ENCODE measurements around the gene PYGB.
"Not testable (repeated sequence)": the region's sequence is repeated elsewhere in the genome, so short reads cannot be mapped to it uniquely, and the experiment has no call there.

The PYGB gene

DNA sequence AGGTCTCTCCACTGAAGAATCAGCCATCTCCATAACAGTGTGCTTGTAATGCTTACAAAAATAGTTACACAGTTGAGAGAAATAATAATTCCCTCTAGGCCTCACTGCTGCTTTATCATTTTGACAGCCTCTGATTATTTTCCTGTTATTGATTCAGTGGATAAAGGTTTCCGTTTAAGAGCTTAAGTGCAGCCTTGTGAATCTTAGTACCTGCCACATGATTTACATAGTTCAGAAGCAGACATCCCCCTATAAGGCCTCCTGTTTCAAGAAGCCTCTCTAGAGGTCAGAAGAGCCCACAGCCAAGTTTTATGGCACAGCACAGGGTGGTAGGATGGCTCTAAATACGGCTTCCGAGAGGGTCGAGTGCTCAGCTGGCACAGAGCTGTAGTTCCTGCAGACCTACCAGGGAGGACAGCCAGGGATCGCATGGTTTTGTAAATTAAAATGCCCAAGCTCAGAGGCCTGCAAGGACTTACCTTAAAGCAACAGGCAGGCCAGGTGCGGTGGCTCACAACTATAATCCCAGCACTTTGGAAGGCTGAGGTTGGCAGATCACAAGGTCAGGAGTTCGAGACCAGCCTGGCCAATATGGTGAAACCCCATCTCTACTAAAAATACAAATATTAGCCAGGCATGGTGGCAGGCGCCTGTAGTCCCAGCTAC is 17.6 kb upstream of the PYGB start:
- no peak for DNase-seq (ENCODE audit: low spot score)

DNA sequence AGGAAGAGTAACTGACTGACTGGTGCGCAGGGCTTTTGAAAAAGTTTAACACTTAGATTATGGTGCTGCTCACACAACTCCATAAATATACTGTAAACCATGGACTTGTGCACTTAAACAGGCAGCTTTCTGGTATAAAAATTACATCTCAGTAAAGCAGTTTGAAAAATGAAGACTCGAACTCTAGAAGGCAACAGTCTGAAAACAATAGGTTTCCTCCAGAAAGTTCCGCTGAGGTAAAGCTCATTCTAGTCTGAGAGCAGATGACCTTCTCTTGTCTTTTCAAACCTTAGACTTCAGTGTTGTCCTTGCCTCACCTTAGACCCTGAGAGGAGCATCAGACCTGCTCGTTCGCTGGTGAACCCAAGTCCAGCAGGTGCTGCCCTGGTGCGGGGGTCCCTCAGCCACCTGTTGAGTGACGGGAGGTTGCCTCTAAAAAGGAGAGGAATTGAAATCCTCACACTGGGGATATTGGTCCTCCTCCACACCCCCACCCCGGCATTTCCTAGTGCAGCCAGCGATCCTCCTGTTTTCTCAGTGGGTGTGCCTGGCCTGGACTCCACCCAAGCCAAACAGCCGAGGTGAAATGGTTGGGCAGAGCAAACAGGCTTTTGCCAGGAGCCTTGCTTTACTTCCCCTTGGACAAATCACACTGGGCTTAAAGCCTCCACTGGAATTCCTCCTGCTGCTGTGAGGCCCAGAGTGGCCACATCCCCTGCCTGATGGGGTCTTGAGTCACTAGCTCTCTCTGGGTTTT is 14.7 kb upstream of the PYGB start:
- no peak for DNase-seq (ENCODE audit: low spot score)

DNA sequence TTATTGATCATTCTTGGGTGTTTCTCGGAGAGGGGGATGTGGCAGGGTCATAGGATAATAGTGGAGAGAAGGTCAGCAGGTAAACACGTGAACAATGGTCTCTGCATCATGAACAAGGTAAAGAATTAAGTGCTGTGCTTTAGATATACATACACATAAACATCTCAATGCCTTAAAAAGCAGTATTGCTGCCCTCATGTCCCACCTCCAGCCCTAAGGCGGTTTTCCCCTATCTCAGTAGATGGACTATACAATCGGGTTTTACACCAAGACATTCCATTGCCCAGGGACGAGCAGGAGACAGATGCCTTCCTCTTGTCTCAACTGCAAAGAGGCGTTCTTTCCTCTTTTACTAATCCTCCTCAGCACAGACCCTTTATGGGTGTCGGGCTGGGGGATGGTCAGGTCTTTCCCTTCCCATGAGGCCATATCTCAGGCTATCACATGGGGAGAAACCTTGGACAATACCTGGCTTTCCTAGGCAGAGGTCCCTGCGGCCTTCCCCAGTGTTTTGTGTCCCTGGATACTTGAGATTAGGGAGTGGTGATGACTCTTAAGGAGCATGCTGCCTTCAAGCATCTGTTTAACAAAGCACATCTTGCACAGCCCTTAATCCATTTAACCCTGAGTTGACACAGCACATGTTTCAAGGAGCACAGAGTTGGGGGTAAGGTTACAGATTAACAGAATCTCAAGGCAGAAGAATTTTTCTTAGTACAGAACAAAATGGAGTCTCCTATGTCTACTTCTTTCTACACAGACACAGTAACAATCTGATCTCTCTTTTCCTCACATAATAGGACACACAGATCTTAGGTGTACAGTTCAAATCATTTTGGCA is 13.7 kb upstream of the PYGB start:
- not testable (repeated sequence) for DNase-seq (ENCODE audit: low spot score)

DNA sequence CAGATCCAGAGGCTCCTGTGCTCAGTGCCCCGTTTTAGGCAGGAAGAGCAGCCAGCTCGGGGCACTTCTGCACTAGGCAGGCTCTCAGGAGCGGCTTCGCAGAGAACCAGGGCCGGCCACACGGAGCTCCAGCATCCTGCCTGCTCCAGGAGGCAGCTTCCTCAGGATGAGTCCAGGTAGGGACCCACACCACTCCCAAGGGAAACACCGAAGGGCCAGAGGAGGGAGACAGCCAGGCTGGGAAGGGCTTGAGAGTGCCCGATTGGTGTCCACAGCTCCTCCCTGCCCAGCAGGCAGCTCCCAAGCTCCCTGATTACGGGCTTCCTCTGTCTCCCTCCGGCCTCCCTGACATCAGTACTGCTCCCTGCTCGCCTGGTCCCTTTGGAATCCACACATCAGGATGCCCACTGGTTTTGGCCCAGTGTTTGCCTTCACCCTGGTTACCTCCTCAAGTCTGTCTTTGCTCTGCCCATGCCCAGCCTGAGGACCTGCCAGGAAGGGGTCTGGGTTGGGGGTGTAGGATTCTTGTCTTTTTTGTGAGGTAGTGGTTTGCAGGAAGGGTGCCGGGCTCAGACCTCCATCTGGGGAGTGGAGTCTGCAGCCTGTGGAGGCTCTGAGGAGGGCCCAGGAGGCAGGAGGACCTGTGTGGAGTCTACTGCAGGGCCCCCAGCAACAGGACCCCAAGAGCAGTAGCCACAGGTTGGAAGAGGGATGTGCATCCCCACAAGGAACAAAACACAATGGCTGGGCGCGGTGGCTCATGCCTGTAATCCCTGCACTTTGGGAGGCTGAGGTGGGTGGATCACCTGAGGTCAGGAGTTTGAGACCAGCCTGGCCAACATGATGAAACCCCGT is 11.2 kb upstream of the PYGB start:
- DNase-seq (ENCODE audit: low spot score), result no peak

DNA sequence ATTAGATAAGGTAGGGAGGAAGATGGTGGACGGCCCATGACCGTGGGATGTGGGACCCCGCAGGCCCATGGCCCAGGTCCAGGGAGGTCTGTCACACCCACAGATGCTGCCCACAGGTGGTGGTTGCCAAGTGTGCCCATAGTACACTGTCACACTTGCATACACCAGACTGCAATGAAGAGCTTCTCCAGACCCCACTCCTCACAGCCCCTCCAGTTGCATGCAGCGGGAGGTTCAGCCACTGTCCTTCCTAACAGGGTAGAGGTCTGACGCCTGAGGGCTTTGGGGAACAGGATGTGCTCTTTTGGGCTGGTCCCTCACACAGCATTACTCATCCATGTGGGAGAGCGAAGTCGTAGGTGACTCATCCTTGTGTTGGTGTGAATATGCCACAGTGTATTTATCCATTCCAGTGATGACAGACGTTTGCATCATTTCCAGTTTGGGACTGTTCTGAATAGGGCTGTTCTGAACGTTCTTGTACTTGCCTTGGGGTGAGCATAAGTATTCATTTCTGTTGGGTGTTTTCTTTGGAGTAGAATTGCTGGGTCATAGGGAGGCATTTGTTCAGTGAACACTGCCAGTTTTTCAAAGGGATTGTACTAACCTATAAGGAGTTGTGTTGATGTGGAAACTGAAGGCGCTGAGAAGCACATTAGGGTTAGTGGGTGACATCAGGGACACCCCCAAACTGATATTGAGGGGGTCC is 10.1 kb upstream of the PYGB start:
- peak; percentile 33 for DNase-seq (ENCODE audit: low spot score)

DNA sequence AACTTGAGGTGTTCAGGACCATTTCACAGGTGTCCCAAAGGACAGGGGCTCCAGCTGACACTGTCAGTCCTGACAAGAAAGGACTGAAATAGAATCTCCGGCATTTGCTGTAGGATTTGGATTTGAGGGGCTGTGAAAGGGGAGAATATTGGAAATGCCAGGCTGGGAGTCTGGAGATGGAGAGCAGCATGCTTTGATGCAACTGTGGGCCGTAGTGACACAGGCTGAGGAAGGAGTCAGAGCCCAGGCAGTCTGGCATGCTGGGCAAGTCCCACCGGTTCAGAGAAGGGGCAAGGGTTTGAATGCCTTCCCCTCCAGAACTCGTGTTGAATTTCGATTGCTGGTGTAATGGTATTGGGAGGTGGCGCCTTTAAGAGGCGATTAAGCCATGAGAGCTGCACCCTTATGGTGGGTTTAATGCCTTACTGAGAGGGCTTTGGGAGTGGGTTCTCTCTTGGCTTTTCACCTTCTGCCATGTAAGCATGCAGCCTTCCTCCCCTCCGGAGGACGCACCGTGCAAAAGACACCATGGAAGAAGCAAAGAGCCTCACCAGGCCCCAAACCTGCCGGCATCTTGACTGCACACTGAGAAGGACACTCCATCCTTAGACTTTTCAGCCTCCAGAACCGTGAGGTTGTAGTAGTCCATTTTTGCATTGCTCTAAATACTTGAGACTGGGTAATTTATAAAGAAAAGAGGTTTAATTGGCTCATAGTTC is 9.4 kb upstream of the PYGB start:
- no peak for DNase-seq (ENCODE audit: low spot score)

DNA sequence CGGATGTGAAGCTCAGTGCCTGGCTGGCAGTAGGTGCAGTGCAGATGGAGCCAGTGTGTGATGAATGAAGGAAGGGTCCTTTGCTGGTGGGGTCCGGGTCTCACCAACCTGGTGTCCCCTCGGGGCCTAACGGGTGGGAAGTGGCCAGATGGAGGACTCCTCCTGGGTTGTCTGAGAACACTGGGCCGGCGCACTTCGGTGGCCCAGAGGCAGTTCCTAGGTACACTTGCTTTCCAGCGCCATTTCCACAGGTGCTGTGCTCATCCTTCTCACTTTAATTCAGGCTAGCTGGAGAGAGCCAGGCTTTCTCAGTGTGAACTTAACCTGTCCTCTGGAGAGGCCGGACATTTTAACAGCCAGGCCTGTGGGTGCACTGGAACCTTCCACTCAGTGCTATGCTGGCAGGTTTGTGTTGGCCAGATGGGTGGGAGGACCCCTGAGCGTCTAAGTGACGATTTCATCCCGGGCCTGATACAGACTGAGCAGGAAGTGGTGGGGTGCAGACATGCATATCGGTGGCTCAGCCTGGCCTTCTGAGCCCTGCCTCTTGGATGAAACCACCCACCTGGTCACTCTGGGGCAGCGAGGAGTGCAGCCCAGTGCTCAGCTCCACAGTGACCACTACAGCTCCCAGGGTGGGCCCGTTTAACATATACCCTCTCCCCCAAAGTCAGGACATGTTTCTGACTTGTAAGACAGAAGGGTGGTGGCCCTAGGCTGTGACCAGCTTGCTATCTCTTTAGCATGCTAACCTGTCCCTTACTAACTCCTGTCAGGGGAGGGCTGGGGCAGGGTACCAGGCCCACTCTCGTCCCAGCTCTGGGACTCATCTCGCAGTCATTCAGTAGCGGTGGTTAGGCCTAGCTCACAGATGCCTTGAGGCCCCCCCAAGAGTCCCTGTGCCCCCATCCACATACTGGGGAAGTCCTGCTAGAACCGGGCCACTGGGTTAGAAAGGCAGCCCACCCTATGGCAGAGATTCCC is 8.2 kb upstream of the PYGB start:
- no peak for DNase-seq (ENCODE audit: low spot score)

DNA sequence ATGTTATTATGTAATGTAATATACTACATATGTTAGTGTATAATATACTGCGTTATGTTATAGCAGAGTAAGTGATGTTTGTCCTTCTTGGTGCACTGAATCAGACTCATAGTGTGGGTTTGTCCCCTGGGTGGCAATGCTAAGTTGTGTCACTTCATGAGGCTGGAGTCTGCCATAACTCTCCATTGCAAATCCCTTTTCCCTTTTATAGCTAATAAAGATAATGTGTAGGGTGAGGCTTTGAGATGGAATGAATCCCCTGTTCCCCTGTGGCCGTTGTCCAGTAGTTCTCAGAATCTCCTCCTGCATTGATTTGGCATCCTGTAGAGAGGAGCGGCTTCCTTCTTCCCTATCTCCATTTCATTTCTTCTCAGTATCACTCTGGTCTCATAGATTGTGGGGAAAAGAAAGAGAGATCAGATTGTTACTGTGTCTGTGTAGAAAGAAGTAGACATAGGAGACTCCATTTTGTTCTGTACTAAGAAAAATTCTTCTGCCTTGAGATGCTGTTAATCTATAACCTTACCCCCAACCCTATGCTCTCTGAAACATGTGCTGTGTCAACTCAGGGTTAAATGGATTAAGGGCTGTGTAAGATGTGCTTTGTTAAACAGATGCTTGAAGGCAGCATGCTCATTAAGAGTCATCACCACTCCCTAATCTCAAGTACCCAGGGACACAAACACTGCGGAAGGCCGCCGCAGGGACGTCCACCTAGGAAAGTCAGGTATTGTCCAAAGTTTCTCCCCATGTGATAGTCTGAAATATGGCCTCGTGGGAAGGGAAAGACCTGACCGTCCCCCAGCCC is 6.8 kb upstream of the PYGB start:
- DNase-seq (ENCODE audit: low spot score), result not testable (repeated sequence)

DNA sequence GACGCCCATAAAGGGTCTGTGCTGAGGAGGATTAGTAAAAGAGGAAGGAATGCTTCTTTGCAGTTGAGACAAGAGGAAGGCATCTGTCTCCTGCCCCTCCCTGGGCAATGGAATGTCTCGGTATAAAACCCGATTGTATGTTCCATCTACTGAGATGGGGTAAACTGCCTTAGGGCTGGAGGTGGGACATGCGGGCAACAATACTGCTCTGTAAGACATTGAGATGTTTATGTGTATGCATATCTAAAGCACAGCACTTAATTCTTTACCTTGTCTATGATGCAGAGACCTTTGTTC is 6.3 kb upstream of the PYGB start:
- DNase-seq (ENCODE audit: low spot score), result not testable (repeated sequence)

DNA sequence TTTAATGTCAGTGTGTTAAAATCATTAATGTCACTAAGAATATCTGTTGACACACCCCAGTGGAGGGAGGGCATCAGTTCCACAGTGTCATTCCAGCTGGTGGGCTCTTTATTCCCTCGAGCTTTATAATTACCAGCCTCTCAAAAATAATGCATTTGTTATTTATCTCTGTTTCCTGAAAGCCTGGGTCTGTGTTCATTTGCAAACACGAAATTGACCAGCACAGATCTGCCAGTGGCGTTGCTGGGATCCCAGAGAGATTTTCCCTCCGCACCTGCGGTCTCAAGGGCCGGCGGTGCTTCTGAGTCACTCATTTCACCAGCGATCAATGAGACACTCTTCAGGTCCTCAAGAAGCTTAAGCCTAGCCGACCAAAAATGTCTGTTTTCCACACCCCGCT is 5.7 kb upstream of the PYGB start:
- DNase-seq (ENCODE audit: low spot score), result no peak

DNA sequence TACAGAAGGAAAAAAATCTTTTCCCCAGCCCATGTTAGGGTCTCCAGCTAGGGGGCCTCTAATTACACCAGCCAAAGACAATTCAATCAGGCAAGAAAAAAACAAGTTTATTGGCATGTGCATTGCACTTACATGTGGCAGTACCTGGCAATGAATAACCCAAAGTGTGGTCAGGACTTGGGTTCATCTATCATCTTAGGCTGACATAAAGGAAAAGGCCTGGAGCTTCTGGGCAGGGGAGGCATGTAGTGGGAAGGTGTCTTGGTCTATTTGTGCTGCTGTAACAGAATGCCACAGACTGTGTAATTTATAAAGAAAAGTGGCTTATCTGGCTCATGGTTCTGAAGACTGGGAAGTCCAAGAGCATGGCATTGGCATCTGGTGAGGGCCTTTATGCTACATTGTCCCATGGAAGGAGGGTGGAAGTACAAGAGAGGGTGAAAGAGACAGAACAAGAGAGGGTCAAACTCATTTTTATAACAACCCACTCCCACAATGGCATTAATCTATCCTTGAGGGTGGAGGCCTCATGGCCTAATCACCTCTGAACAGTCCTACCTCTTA is 4.4 kb upstream of the PYGB start:
- no peak for DNase-seq (ENCODE audit: low spot score)

DNA sequence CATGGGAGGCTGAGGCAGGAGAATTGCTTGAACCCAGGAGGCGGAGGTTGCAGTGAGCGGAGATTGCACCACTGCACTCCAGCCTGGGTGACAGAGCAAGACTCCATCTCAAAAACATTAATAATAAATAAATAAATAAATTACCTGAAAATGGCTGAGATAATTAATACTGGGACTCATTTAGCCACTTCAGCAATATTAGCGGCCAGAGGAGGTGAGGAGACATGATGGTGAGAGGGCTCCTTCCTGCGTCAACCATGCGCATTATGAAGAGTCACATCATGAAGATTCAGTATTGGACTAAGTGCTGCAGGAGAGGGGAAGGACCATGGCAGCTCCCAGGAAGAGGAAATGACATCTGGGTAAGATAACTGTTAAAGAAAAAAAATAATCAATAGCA is 2.9 kb upstream of the PYGB start:
- no peak for DNase-seq (ENCODE audit: low spot score)

DNA sequence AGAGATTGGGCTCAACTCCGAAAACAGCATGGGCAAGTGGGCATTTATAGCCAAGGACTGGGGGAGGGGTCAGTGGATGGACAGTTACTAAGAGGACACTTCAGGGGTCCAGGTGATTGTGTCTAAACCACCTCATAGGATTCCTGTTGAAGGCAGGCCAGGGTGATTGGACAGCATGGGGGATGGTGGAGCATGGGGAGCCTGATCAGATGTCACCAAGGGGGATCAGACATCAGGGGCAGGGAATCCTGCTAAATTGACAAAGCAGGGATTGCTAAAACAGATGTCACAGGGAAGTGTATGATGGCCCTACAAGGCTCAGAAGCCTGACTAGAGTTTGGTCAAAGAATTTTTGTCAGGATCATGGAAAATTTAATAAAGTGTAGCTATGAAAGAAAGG is 2.4 kb upstream of the PYGB start:
- no peak for DNase-seq (ENCODE audit: low spot score)

DNA sequence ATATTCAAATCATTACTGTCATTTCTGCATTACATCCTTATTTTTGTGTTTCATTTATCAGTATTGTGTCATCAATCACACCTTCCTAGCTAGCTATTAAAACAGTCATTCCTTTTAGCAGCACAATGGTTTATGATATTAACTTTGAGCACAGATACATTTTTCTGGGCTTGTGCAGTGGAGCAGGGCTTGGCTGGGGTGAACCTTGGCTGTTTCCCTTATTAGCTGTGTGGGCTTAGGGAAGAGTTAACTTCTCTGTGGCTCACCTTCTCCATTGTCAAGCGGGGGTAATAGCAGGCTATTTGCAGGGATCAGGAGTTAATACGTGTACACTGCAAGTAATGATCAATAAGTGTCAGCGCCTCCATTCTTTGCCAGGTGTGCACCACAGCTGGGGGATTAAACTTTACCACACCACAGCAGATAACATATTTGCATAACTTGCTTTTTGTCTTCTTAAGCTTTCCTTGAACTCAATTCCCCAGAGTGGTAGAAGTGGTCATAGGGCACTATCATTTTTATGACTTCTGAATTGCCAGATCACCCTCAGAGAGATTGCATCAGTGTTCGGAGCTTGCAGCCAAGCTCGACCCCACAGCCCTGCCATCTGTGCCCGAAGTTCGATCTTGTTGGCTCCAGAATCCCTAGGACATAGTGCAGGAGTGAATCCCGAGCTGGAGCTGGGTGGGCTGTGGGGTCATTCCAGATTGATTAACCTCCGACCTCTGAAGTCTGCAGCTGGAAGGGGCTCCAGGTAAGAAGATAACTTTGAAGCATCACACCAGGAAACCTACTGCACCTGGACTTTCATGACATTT is 1.5 kb upstream of the PYGB start:
- DNase-seq (ENCODE audit: low spot score), result no peak

DNA sequence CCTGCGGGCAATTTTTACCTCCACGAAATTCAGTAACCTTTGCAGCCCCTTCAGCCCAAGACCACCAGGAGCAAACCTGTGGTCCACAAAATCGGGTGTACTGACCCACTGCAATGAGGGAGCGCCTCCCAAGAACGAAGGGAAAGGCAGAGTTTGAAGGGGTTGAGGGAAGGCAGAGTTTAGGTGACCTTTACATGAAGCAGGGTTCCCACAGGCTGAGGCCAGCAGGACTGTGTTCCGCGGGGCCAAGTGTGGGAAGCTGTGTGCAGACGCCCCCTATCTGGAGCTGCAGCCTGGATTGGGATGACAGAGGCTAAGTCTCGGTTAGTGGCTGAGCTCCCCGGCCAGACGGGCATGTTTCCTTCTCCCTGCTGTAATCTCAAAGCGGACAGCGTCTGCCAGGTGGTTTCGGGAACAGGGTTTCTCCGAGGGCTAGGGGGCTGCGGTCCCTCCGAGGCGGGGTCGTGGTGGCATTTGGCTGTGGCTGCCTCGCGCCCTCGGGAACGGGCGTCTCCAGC is 826 bp upstream of the PYGB start:
- DNase-seq (ENCODE audit: low spot score), result no peak

DNA sequence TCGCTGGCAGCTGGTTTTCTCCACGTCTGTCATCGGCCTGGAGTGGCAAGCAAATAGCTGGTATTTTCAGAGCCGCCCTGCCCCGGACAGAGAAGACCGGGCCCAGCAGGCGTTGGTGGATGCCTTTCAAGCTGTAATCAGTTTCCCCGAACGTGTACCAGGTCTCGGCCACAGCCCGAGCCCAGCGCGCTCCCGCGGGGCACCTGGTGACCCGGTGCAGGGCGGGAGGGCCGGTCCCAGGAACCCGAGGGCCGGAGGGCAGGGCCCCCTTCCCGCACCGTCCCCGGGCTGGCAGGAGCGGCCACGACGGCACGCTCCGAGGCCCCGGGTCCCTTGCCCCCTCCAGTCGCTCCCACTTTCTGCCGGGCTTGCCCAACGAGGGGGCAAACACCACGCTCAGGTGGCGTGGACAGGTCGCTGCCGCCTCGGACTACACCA is 348 bp upstream of the PYGB start:
- peak; percentile 4 for DNase-seq (ENCODE audit: low spot score)

DNA sequence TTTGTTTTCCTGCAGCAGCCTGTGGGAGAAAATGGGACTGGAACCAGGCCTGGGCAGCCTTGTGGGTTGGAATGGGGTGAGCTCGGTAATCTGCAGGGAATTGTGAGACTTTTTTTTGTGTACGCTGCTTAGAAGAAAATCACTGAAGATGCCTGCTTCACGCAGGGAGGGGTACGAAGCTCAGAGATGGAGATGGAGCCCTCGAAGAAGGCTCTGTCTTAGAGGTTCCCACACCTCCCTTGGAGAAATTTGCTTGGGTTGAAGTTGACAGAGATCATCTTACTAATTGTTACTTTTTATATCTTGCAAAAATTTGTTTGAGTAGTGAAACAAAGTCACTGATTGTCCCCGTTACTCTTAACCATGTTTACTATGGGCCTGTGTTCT is 894 bp downstream of the PYGB start:
- no peak for DNase-seq (ENCODE audit: low spot score)
